ENCODE results near the gene ATP6V0E2. TPM values are rescaled to one million over a fixed set of nuclear protein-coding genes. Genes with fewer than 3 reads are reported as not detected.

The ATP6V0E2 gene
- total RNA-seq, 1 experiment from 2014 or later: 19.0 TPM

DNA sequence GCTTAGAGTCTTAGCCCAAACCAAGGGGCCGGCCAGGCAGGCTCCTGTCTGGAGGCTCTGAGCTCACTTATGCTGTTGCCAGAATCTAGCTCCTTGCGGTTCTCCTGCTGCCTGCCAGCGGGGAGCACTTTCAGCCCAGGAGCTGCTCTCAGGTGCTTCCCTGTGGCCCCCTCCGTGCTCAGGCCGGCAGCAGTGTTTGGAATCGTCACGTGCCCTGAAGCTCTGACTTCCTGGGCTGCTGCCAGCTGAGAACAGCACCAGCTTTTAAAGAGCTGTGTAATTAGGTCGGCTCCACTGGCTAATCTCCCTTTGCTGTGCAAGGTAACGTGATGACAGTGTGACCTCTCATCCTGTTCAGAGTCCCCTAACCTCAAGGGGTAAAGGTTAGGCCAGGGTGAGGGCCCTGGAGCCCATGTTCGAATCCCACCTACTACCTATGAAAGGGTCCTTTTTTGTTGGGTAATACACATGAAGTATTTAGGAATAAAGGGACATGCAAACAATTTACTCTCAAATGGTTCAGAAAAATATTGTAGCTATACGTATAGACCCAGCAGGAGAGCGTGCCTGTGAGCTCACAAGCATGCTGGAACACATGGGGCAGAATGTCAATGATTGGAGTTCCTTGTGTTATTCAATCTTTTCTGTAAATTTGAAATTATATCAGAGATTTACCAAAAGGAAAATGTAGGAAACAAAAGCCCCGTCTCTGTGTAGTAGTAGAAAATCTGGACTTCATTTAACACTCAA, 19.0 kb upstream of the ATP6V0E2 start:
- peaks cover 15% of the 10 kb centered on the region; the same call in 1 of the 2 replicates for H3K4me1 ChIP-seq (ENCODE audit: insufficient read depth, low read length)
- H3K9ac ChIP-seq (ENCODE audit: extremely low read depth, insufficient read length, low read length): no peak overlapping the region
- H2AFZ ChIP-seq (ENCODE audit: low read length): peak overlapping the region; percentile 60
- H3K23ac ChIP-seq (ENCODE audit: insufficient read length, low read depth, low read length): no peak overlapping the region
- no peak overlapping the region for H2BK120ac ChIP-seq (ENCODE audit: low read depth, low read length, poor library complexity, severe bottlenecking)
- no peak overlapping the region for H2AK5ac ChIP-seq (ENCODE audit: insufficient read length, low read length)
- H4K20me1 ChIP-seq (ENCODE audit: control insufficient read depth, insufficient read depth, insufficient read length): no peaks in the 10 kb centered on the region
- Mint-ChIP-seq H3K27me3 (ENCODE audit: low read depth) (peaks cover 4% of the 10 kb centered on the region), H3K4me1 (peaks cover 39 to 40% of the 10 kb centered on the region in 2 experiments), H3K9me3 (no peaks in the 10 kb centered on the region), H3K27ac (peak overlapping the region; percentile 25 to 89 (median 85); a peak in 5 of 7 replicates), H3K4me3 (peak overlapping the region; percentile 22 to 56; a peak in 3 of 5 replicates), H3K36me3 (ENCODE audit: insufficient read depth in 1 of 3, low read depth in 3 of 3) (no peaks in the 10 kb centered on the region; a peak in 1 of 7 replicates)
- no peaks in the 10 kb centered on the region for H3K79me1 ChIP-seq (ENCODE audit: insufficient read depth, low read depth, low read length, poor library complexity, severe bottlenecking)
- no peak overlapping the region for H4K5ac ChIP-seq (ENCODE audit: insufficient read length, low read depth, low read length)
- peak overlapping the region; percentile 51 for H3K4me2 ChIP-seq (ENCODE audit: insufficient read depth, insufficient read length, low read length)
- no peaks in the 10 kb centered on the region for H3K27me3 ChIP-seq (ENCODE audit: insufficient read depth, low read length)
- no peak overlapping the region for H3K18ac ChIP-seq (ENCODE audit: insufficient read length, low read depth, low read length)
- no CpG with 5 or more reads among the region's 13 CpGs for WGBS (ENCODE audit: extremely low coverage, insufficient read length, low lambda C conversion rate)
- no peak overlapping the region for H2BK15ac ChIP-seq (ENCODE audit: low read depth, low read length)
- DNase-seq: peak; percentile 83
- no peaks in the 10 kb centered on the region for H3K79me2 ChIP-seq (ENCODE audit: insufficient read depth, low read length)
- H3K27ac ChIP-seq (ENCODE audit: insufficient read length, low read depth, low read length): no peak overlapping the region
- H4K91ac ChIP-seq (ENCODE audit: insufficient read length, low read depth, low read length): no peak overlapping the region
- H3K9me3 ChIP-seq (ENCODE audit: control insufficient read depth, low read depth, low read length): no peaks in the 10 kb centered on the region
- no peak overlapping the region for H2BK5ac ChIP-seq (ENCODE audit: insufficient read length, low read length)
- no peak overlapping the region for H2BK20ac ChIP-seq (ENCODE audit: low read depth, low read length, poor library complexity, severe bottlenecking)
- no peak overlapping the region for H3K56ac ChIP-seq (ENCODE audit: insufficient read length, low read depth, low read length)
- no peak overlapping the region for H2BK12ac ChIP-seq (ENCODE audit: insufficient read length, low read depth, low read length)
- H3K23me2 ChIP-seq (ENCODE audit: insufficient read length, low read depth, low read length, poor library complexity, severe bottlenecking): peaks cover 5% of the 10 kb centered on the region
- TF ChIP-seq, protein P1, sequence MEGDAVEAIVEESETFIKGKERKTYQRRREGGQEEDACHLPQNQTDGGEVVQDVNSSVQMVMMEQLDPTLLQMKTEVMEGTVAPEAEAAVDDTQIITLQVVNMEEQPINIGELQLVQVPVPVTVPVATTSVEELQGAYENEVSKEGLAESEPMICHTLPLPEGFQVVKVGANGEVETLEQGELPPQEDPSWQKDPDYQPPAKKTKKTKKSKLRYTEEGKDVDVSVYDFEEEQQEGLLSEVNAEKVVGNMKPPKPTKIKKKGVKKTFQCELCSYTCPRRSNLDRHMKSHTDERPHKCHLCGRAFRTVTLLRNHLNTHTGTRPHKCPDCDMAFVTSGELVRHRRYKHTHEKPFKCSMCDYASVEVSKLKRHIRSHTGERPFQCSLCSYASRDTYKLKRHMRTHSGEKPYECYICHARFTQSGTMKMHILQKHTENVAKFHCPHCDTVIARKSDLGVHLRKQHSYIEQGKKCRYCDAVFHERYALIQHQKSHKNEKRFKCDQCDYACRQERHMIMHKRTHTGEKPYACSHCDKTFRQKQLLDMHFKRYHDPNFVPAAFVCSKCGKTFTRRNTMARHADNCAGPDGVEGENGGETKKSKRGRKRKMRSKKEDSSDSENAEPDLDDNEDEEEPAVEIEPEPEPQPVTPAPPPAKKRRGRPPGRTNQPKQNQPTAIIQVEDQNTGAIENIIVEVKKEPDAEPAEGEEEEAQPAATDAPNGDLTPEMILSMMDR (conservative IDR thresholded peaks at IDR 0.05): no peak
- H3T11ph ChIP-seq (ENCODE audit: low read length): no peak overlapping the region
- no peak overlapping the region for H3K14ac ChIP-seq (ENCODE audit: insufficient read depth, low read length)
- no peak overlapping the region for H4K8ac ChIP-seq (replicated peaks; ENCODE audit: insufficient read length, low read depth, low read length)
- no peak overlapping the region for H3K4ac ChIP-seq (ENCODE audit: low read depth, low read length)
